AG09319 (cell line): Measurements from ENCODE around the gene RPS6KA6.

Source experiments
- DNase-seq: peaks from one replicate; pipeline ENCODE4 v3.0.0-alpha.2; 2010; ENCODE audit warnings: low read depth; ENCODE audit errors: extremely low read depth
- CTCF ChIP-seq: IDR thresholded peaks from 2 replicates; pipeline ENCODE4 v1.5.1; 2011; ENCODE audit warnings: low read depth, mild to moderate bottlenecking, inconsistent platforms, low read length, moderate library complexity

Gene RPS6KA6

GRCh38 chrX:84187533-84188319 lies at the start of gene RPS6KA6:
Gene RPS6KA6 (minus strand): TSS chrX:84188199. CDS start chrX:84187899, 300 bp downstream.
- TF ChIP-seq CTCF: no peak
- no peak for DNase-seq

GRCh38 chrX:84224741-84225140 lies 36.7 kb upstream of the RPS6KA6 start:
- DNase-seq: no peak
- no peak for TF ChIP-seq CTCF

- no peak for DNase-seq
- no peak for TF ChIP-seq CTCF
Measured at GRCh38 chrX:84223261-84223660, 35.3 kb upstream of the RPS6KA6 start.

- TF ChIP-seq CTCF: no peak
Measured at GRCh38 chrX:84221181-84221580, 33.2 kb upstream of the RPS6KA6 start.

DNA sequence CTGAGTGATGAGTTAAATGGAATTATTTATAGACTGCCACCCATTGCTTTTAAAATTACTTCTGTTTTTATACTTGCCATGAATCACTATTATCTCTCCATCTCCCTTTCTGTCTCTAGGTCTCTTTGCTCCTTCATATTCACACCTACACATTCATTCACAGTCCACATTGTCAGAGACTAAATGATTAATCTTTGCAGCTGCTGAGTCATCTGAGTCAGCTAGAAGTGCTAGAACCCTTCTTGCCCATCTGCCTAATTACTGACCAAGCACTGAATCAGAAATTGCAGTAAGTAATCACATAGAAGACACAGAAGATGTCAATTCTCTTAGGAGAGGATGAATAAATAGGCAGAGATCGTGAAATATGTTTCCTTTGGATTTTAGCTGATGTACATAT lies 31.6 kb upstream of the RPS6KA6 start:
- DNase-seq: no peak
- no peak for TF ChIP-seq CTCF

More at GRCh38 chrX:84221181-84221580, 33.2 kb upstream of the RPS6KA6 start:
- DNase-seq: no peak

DNA sequence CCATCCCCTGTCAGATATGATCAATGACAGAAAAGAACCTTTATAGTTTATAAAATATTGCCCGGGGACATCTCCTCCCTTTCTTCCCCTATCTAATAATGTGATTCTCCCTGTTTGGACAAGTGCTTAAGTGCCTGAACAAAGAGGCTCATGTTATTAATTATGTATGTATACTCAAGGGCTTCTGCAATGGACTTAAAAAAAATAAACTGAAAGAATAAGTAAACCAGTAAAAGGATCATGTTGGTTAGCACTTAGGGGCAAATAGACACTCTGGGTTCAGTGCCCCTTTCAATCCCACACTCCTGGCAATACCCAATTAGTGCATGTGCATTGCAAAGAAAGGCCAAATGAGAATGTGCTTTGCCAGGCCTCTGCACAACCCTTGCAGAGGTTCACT lies 30.7 kb upstream of the RPS6KA6 start:
- no peak for DNase-seq
- no peak for TF ChIP-seq CTCF

GRCh38 chrX:84216881-84217280 lies 28.9 kb upstream of the RPS6KA6 start:
- DNase-seq: no peak
- TF ChIP-seq CTCF: no peak
